SH-SY5Y (cell line): Measurements from ENCODE around the gene PVALEF.

Experiments used
- GATA2 ChIP-seq: IDR thresholded peaks from 2 replicates; pipeline ENCODE4 v1.6.1; 2011; ENCODE audit warnings: mild to moderate bottlenecking, low read depth, low read length
- GATA3 ChIP-seq: IDR thresholded peaks from 2 replicates; pipeline ENCODE4 v1.6.1; 2011; ENCODE audit warnings: low read depth, mild to moderate bottlenecking, low read length, moderate library complexity

DNA sequence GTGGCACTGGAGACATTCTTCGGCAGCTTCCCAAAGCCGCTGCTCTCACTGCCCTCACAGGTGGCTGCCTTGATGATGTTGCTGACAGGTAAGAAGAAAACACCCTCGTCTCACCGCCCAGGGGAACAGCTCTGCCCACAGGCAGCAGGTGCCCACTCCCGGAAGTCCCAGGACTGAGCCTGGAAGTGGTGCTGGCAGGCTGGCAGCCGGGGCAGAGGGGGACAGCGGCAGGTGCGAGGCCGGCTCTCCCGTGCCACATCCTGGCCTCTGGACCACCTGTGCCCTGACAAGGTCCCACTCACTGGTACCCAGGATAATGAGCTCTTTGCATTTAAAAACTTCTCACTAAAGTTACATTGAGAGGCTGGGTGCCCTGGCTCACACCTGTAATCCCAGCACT, 37.0 kb downstream of the PVALEF start:
- TF ChIP-seq GATA2 (no peak), GATA3 (no peak)
